H9 (cell line): ENCODE results near the gene DCXR. TPM values are rescaled to one million over a fixed set of nuclear protein-coding genes. Genes with fewer than 3 reads are reported as not detected.

Experiments used
- DNase-seq: peaks from one replicate; pipeline ENCODE4 v3.0.0-alpha.2; 2017
- H2AFZ ChIP-seq: one replicate; pipeline ENCODE4 v1.6.1; 2013; ENCODE audit warnings: mild to moderate bottlenecking, low read length, control low read depth, moderate library complexity
- H2AK5ac ChIP-seq: 2 replicates; pipeline ENCODE4 v1.6.1; 2013; ENCODE audit warnings: low read length, control low read depth, mixed read lengths; ENCODE audit not compliant: insufficient read length
- H2BK120ac ChIP-seq: one replicate; pipeline ENCODE4 v1.6.1; 2013; ENCODE audit warnings: low read depth, mild to moderate bottlenecking, low read length, control low read depth, inconsistent platforms; ENCODE audit not compliant: poor library complexity, severe bottlenecking
- H2BK12ac ChIP-seq: 2 replicates; pipeline ENCODE4 v1.6.1; 2013; ENCODE audit warnings: low read length, control low read depth, mixed read lengths, low read depth; ENCODE audit not compliant: insufficient read length
- H2BK15ac ChIP-seq: 2 replicates; pipeline ENCODE4 v1.6.1; 2013; ENCODE audit warnings: low read depth, low read length, control low read depth
- H2BK20ac ChIP-seq: one replicate; pipeline ENCODE4 v1.6.1; 2013; ENCODE audit warnings: low read depth, mild to moderate bottlenecking, low read length, control low read depth, inconsistent platforms; ENCODE audit not compliant: poor library complexity, severe bottlenecking
- H2BK5ac ChIP-seq: 2 replicates; pipeline ENCODE4 v1.6.1; 2013; ENCODE audit warnings: low read length, control low read depth, mixed read lengths; ENCODE audit not compliant: insufficient read length
- H3K14ac ChIP-seq: 2 replicates; pipeline ENCODE4 v1.6.1; 2013; ENCODE audit warnings: low read length, control low read depth; ENCODE audit not compliant: insufficient read depth
- H3K18ac ChIP-seq: 2 replicates; pipeline ENCODE4 v1.6.1; 2013; ENCODE audit warnings: low read depth, mild to moderate bottlenecking, mixed read lengths, low read length, control low read depth; ENCODE audit not compliant: insufficient read length
- H3K23ac ChIP-seq: 2 replicates; pipeline ENCODE4 v1.6.1; 2013; ENCODE audit warnings: low read length, control low read depth, mixed read lengths, low read depth; ENCODE audit not compliant: insufficient read length
- H3K23me2 ChIP-seq: 2 replicates; pipeline ENCODE4 v1.6.1; 2013; ENCODE audit warnings: low read depth, mild to moderate bottlenecking, mixed read lengths, low read length, control low read depth; ENCODE audit not compliant: insufficient read length, poor library complexity, severe bottlenecking
- H3K27ac ChIP-seq: 2 replicates; pipeline ENCODE4 v1.5.1; 2013; ENCODE audit warnings: low read length, control low read depth, mixed read lengths, low read depth; ENCODE audit not compliant: insufficient read length
- H3K27me3 ChIP-seq: 2 replicates; pipeline ENCODE4 v1.6.1; 2013; ENCODE audit warnings: low read length, control low read depth, inconsistent platforms; ENCODE audit not compliant: insufficient read depth
- H3K4ac ChIP-seq: 2 replicates; pipeline ENCODE4 v1.6.1; 2013; ENCODE audit warnings: low read depth, mild to moderate bottlenecking, control low read depth, inconsistent platforms, low read length, moderate library complexity
- H3K4me1 ChIP-seq: 2 replicates; pipeline ENCODE4 v1.6.1; 2013; ENCODE audit warnings: low read length, control low read depth, inconsistent platforms; ENCODE audit not compliant: insufficient read depth
- H3K4me2 ChIP-seq: 2 replicates; pipeline ENCODE4 v1.6.1; 2013; ENCODE audit warnings: low read length, control low read depth, mixed read lengths; ENCODE audit not compliant: insufficient read length, insufficient read depth
- H3K56ac ChIP-seq: 2 replicates; pipeline ENCODE4 v1.6.1; 2013; ENCODE audit warnings: low read depth, mild to moderate bottlenecking, mixed read lengths, low read length, control low read depth; ENCODE audit not compliant: insufficient read length
- H3K79me1 ChIP-seq: 2 replicates; pipeline ENCODE4 v1.6.1; 2013; ENCODE audit warnings: low read depth, mild to moderate bottlenecking, moderate library complexity, low read length, control low read depth, inconsistent platforms; ENCODE audit not compliant: insufficient read depth, poor library complexity, severe bottlenecking
- H3K79me2 ChIP-seq: 2 replicates; pipeline ENCODE4 v1.6.1; 2013; ENCODE audit warnings: low read length, control low read depth, inconsistent platforms; ENCODE audit not compliant: insufficient read depth
- H3K9ac ChIP-seq: 2 replicates; pipeline ENCODE4 v1.6.1; 2013; ENCODE audit warnings: low read length, control low read depth, mixed read lengths; ENCODE audit not compliant: insufficient read length; ENCODE audit errors: extremely low read depth
- H3K9me3 ChIP-seq: one replicate; pipeline ENCODE4 v1.6.1; 2013; ENCODE audit warnings: low read depth, low read length, inconsistent platforms; ENCODE audit not compliant: control insufficient read depth
- H3T11ph ChIP-seq: one replicate; pipeline ENCODE4 v1.6.1; 2013; ENCODE audit warnings: mild to moderate bottlenecking, low read length, control low read depth, inconsistent platforms
- H4K20me1 ChIP-seq: one replicate; pipeline ENCODE4 v1.6.1; 2013; ENCODE audit not compliant: control insufficient read depth, insufficient read length, insufficient read depth
- H4K5ac ChIP-seq: 2 replicates; pipeline ENCODE4 v1.6.1; 2013; ENCODE audit warnings: low read depth, mild to moderate bottlenecking, mixed read lengths, low read length, control low read depth; ENCODE audit not compliant: insufficient read length
- H4K8ac ChIP-seq: replicated peaks from 2 replicates; pipeline ENCODE4 v1.6.1; 2013; ENCODE audit warnings: low read length, control low read depth, mixed read lengths, low read depth; ENCODE audit not compliant: insufficient read length
- H4K91ac ChIP-seq: 2 replicates; pipeline ENCODE4 v1.6.1; 2013; ENCODE audit warnings: low read depth, mild to moderate bottlenecking, moderate library complexity, mixed read lengths, low read length, control low read depth; ENCODE audit not compliant: insufficient read length
- H3K27ac Mint-ChIP-seq, 3 experiments: 2 replicates in 2 of 3; 3 replicates in 1 of 3; pipeline ENCODE4 v1.8.0; 2020 to 2021; ENCODE audit warnings: mixed read lengths in 3 of 3, mild to moderate bottlenecking in 1 of 3, moderate library complexity in 1 of 3
- H3K27me3 Mint-ChIP-seq: 2 replicates; pipeline ENCODE4 v1.8.0; 2021; ENCODE audit warnings: low read depth, mild to moderate bottlenecking, moderate library complexity, mixed read lengths
- H3K36me3 Mint-ChIP-seq, 3 experiments: 2 replicates in 2 of 3; 3 replicates in 1 of 3; pipeline ENCODE4 v1.8.0; 2020 to 2021; ENCODE audit warnings: low read depth in 3 of 3, mixed read lengths in 3 of 3; ENCODE audit not compliant: insufficient read depth in 1 of 3
- H3K4me1 Mint-ChIP-seq, 2 experiments: 2 replicates each; pipeline ENCODE4 v1.8.0; 2020; ENCODE audit warnings: mixed read lengths in 2 of 2
- H3K4me3 Mint-ChIP-seq, 2 experiments: 2 replicates in 1 of 2; 3 replicates in 1 of 2; pipeline ENCODE4 v1.8.0; 2020 to 2021; ENCODE audit warnings: mild to moderate bottlenecking in 2 of 2, mixed read lengths in 2 of 2, moderate library complexity in 1 of 2
- H3K9me3 Mint-ChIP-seq, 2 experiments: 2 replicates in 1 of 2; 3 replicates in 1 of 2; pipeline ENCODE4 v1.8.0; 2020; ENCODE audit warnings: mild to moderate bottlenecking in 2 of 2, mixed read lengths in 2 of 2, moderate library complexity in 1 of 2
- CTCF ChIP-seq: fragments of 200-600 bp; sonication (generic); conservative IDR thresholded peaks from 3 replicates; pipeline ENCODE4 v1.8.0; 2021; ENCODE audit warnings: antibody characterized with exemption, mild to moderate bottlenecking
- WGBS: extraction: QIAGEN DNeasy Blood & Tissue Kit; methylation state at CpG from one replicate; pipeline ENCODE4 v1.1.7; 2013; ENCODE audit warnings: missing lambda C conversion rate, low lambda C conversion rate, mixed read lengths; ENCODE audit not compliant: insufficient read length; ENCODE audit errors: extremely low coverage; 5-methylcytosine and 5-hydroxymethylcytosine counted together
- total RNA-seq: library from RNA; stranded (reverse); gene quantifications from 2 replicates; pipeline ENCODE4 v1.2.1, GENCODE V29; 2021

DCXR gene
- total RNA-seq, 1 experiment from 2014 or later: 93.6 TPM

GRCh38 chr17:82060614-82061013 lies 23.1 kb upstream of the DCXR start:
- H3K9ac ChIP-seq: no peak overlapping the region
- H3K4me3 Mint-ChIP-seq: no peak overlapping the region; a peak in 1 of 5 replicates

More at GRCh38 chr17:82060614-82061013, 23.1 kb upstream of the DCXR start:
- H3K56ac ChIP-seq: no peak overlapping the region
- no peak for DNase-seq
- H3K27me3 ChIP-seq: no peaks in the 10 kb centered on the region
- no peak overlapping the region for H2AK5ac ChIP-seq
- H3K14ac ChIP-seq: no peak overlapping the region
- H3K9me3 ChIP-seq: no peaks in the 10 kb centered on the region
- no peaks in the 10 kb centered on the region for H3K9me3 Mint-ChIP-seq
- H3K27me3 Mint-ChIP-seq: no peaks in the 10 kb centered on the region
- WGBS: no CpG with 5 or more reads among the region's 14 CpGs
- H4K20me1 ChIP-seq: peaks cover 3% of the 10 kb centered on the region
- H3K27ac Mint-ChIP-seq: no peak overlapping the region
- peaks cover 9% of the 10 kb centered on the region for H3K23me2 ChIP-seq
- no peaks in the 10 kb centered on the region for H3K4me1 ChIP-seq
- H3T11ph ChIP-seq: no peak overlapping the region
- no peak overlapping the region for H4K5ac ChIP-seq
- H2BK15ac ChIP-seq: no peak overlapping the region
- TF ChIP-seq CTCF: no peak
- H3K79me1 ChIP-seq: no peaks in the 10 kb centered on the region
- H3K23ac ChIP-seq: no peak overlapping the region
- no peak overlapping the region for H2BK5ac ChIP-seq
- no peak overlapping the region for H2BK120ac ChIP-seq
- H4K91ac ChIP-seq: no peak overlapping the region
- H3K79me2 ChIP-seq: no peaks in the 10 kb centered on the region
- H3K4ac ChIP-seq: no peak overlapping the region
- no peak overlapping the region for H2AFZ ChIP-seq
- no peak overlapping the region for H2BK20ac ChIP-seq
- H3K18ac ChIP-seq: no peak overlapping the region
- no peak overlapping the region for H2BK12ac ChIP-seq
- H3K27ac ChIP-seq: no peak overlapping the region
- H3K4me2 ChIP-seq: no peak overlapping the region
- H4K8ac ChIP-seq: no peak overlapping the region
- no peaks in the 10 kb centered on the region for H3K4me1 Mint-ChIP-seq
- H3K36me3 Mint-ChIP-seq: peaks cover 3 to 34% (median 34%) of the 10 kb centered on the region in 3 experiments
